GM18520 (cell line): Measurements from ENCODE around the gene BTBD17.

Experiments used
- ATAC-seq: cut with Tn5 transposase; IDR thresholded peaks from one replicate; pipeline ENCODE4 v1.9.1; 2021; ENCODE audit not compliant: unreplicated experiment

The BTBD17 gene

GRCh38 chr17:74389084-74389753 is 27.6 kb upstream of the BTBD17 start:
- no peak for ATAC-seq

GRCh38 chr17:74387365-74388218 is 25.9 kb upstream of the BTBD17 start:
- ATAC-seq, result no peak

- no peak for ATAC-seq
These were observed 24.7 kb upstream of the BTBD17 start for GRCh38 chr17:74386386-74386785.

- ATAC-seq, result no peak
These were observed 23.5 kb upstream of the BTBD17 start for GRCh38 chr17:74385201-74385600.

- ATAC-seq, result no peak
These were observed 21.5 kb upstream of the BTBD17 start for GRCh38 chr17:74383141-74383540.

GRCh38 chr17:74380959-74381808 is 19.5 kb upstream of the BTBD17 start:
- ATAC-seq, result no peak

- no peak for ATAC-seq
These were observed 18.7 kb upstream of the BTBD17 start for GRCh38 chr17:74380086-74380958.

GRCh38 chr17:74379495-74380085 is 17.9 kb upstream of the BTBD17 start:
- ATAC-seq, result no peak

- ATAC-seq, result no peak
These were observed 13.2 kb upstream of the BTBD17 start for GRCh38 chr17:74374858-74375257.

- ATAC-seq, result no peak
These were observed 12.4 kb upstream of the BTBD17 start for GRCh38 chr17:74373838-74374606.

GRCh38 chr17:74372426-74372825 is 10.8 kb upstream of the BTBD17 start:
- no peak for ATAC-seq

- no peak for ATAC-seq
These were observed 10.0 kb upstream of the BTBD17 start for GRCh38 chr17:74371653-74372147.

- ATAC-seq, result no peak
These were observed 8.2 kb upstream of the BTBD17 start for GRCh38 chr17:74369665-74370490.

- no peak for ATAC-seq
These were observed 7.6 kb upstream of the BTBD17 start for GRCh38 chr17:74369221-74369620.

GRCh38 chr17:74368341-74369081 is 6.8 kb upstream of the BTBD17 start:
- ATAC-seq, result no peak

GRCh38 chr17:74367206-74367605 is 5.5 kb upstream of the BTBD17 start, which contains the start of gene GPR142:
TSS of gene GPR142 (plus strand) at chr17:74367506. CDS start at chr17:74369541, 2,035 bp downstream.
- ATAC-seq, result no peak

GRCh38 chr17:74362810-74363498 is 1.3 kb upstream of the BTBD17 start:
- ATAC-seq, result no peak
